GM13977 (cell line): Measurements from ENCODE around the gene EPM2A.

Experiments
- DNase-seq: peaks from one replicate; pipeline ENCODE4 v3.0.0; 2012; ENCODE audit warnings: low spot score
- in situ Hi-C: fragments of 300-500 bp; cut with MboI; formaldehyde crosslinking; loops from one replicate; pipeline ENCODE4 v1.12.0; 2022; ENCODE audit warnings: low sequenced_read_pairs, low pct_unique_long_range_greater_than_20kb, mixed read lengths, inconsistent platforms; ENCODE audit not compliant: unreplicated experiment
- TF ChIP-seq, protein P1 (sequence below): IDR thresholded peaks from 2 replicates; pipeline ENCODE4 v1.5.1; 2012; ENCODE audit warnings: mild to moderate bottlenecking, control low read depth; ENCODE audit not compliant: insufficient read depth; ENCODE audit errors: extremely low read depth, missing control alignments

Gene EPM2A

DNA sequence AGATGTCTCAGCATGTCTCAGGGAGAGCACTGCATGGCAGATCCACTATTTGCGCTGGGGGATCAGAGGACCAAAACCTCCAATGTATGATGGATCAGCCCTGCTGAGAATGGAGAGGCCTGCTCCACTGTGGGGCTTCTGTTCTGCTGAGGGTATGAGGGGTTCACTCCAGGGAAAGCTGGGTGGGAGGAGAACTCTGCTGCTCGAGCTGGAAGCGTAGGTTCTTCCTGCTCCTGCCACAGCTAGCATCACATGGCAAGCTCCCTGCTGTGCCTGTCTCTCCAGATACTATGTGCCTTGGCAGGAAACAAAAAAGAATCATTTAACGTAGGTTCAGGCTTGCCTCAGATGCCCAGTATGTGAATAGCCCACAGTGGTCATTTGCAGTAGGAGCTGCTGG lies 105.8 kb downstream of the EPM2A start:
- DNase-seq, result no peak
- in situ Hi-C loops, result no loop called here
- TF ChIP-seq, protein P1, sequence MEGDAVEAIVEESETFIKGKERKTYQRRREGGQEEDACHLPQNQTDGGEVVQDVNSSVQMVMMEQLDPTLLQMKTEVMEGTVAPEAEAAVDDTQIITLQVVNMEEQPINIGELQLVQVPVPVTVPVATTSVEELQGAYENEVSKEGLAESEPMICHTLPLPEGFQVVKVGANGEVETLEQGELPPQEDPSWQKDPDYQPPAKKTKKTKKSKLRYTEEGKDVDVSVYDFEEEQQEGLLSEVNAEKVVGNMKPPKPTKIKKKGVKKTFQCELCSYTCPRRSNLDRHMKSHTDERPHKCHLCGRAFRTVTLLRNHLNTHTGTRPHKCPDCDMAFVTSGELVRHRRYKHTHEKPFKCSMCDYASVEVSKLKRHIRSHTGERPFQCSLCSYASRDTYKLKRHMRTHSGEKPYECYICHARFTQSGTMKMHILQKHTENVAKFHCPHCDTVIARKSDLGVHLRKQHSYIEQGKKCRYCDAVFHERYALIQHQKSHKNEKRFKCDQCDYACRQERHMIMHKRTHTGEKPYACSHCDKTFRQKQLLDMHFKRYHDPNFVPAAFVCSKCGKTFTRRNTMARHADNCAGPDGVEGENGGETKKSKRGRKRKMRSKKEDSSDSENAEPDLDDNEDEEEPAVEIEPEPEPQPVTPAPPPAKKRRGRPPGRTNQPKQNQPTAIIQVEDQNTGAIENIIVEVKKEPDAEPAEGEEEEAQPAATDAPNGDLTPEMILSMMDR, result no peak

DNA sequence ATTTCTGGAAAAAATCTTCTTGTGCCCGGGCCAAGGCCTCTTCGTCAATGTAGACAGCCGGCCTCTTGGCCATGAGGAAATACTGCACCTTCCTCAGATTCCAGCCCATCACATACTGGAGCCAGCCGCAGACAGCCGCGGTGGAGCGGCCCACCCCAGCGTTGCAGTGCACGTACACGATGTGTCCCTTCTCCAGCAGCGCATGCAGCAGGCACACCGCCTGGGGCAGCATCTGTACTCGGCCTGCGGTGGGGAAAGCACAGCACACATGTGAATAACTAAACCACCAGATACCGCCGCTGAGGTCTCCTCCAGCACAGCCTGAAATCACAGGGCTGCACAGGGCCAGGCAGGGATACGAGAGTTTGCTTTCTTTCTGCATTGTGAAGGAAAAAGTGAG lies 107.9 kb downstream of the EPM2A start:
- TF ChIP-seq, protein P1, result no peak
- DNase-seq, result no peak
- in situ Hi-C loops, result no loop called here

DNA sequence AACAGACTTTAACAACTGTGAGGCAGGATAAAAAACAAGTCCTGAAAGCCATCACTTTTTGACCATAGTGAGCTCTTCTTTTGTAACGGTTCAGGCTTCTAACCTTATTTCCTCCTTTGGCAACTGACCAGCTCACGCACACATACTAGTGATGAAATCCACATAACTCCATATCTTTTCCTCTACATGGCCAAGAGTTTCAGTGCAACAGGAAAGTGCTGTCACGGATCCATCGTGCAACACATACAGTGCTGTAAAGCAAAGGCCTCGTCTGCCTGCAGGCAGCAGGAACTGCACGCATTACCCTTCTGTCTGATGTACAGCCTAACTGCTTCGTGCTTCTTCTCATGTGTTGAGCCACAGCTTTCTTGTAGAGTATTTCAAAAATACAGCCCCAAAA lies 108.5 kb downstream of the EPM2A start:
- TF ChIP-seq, protein P1, result no peak
- DNase-seq, result no peak
- in situ Hi-C loops, result no loop called here

DNA sequence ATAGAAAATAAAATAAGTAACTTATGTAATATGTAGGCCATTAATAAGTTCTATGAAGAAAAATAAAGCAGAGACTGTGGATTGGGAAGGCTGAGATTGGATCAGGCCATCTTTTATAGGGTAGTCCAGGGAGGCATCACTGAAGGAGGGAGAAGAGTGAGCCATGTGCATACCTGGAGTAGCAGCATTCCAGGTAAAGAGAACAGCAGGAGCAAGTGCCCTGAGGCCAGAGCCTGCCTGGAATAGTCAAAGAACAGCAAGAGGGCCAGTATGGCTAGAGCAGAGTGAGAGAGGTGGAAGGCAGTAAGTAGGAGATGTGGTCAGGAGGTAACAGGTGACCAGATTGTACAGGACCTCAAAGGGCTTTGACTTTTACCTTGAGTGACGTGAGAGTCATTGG lies 112.1 kb downstream of the EPM2A start:
- no peak for DNase-seq
- TF ChIP-seq, protein P1, result no peak
- in situ Hi-C loops, result no loop called here

DNA sequence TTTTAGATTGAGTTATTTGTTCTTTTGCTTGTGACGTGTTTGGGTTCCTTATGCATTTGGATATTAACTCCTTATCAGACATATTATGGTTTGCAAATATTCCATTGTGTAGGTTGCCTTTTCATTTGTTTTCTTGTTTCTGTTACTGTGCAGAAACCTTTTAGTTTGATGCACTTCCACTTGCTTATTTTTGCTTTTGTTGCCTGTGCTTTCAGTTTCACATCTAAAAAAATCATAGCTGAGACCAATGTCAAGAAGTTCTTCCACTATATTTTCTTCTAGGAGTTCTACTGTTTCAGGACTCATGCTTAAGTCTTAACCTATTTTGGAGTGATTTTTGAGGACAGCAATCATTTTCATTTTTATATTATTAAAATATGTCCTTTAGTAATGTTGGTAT lies 113.5 kb downstream of the EPM2A start:
- DNase-seq, result no peak
- TF ChIP-seq, protein P1, result no peak
- in situ Hi-C loops, result no loop called here

DNA sequence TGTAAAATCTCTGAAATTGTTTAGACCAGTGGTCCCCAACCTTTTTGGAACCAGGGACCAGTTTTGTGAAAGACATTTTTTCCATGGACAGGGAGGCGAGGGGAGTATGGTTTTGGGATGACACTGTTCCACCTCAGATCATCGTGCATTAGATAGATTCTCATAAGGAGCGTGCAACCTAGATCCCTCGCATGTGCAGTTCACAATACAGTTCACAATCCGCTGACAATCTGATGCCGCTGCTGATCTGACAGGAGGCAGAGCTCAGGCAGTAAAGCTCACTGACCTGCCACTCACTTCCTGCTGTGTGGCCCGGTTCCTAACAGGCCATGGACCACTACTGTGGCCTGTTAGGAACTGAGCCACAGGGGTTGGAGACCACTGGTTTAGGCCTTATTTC lies 115.2 kb downstream of the EPM2A start:
- in situ Hi-C loops, result no loop called here
- TF ChIP-seq, protein P1, result no peak
- no peak for DNase-seq

DNA sequence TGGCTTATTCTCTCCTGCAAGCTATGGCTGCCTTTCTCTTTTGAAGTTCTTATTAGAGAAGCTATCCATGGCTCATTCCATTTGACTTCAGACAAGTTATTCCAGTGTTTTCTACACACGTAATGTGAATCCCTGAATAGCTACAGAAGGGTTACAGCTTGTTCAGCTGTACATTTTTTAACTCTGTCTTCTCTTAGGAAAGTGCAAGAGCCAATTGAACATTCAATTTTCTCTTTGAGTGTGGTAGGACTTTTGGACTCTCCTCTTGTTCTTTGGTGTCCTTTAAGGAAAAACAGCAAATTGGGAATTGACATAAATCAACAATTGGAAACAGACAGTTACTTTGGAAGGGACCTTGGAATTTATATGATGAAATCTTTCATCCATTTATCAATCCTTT lies 125.8 kb downstream of the EPM2A start:
- TF ChIP-seq, protein P1, result no peak
- in situ Hi-C loops, result no loop called here
- DNase-seq, result no peak
